GM23338 (cell line): ENCODE data around the gene IFITM5. TPM values are rescaled to one million over a fixed set of nuclear protein-coding genes. Genes with fewer than 3 reads are reported as not detected.

ENCODE experiments used
- ATAC-seq: fragments of 200-7000 bp; cut with Tn5 transposase; 3 replicates; pipeline ENCODE4 v1.9.1; 2020
- DNase-seq: peaks from one replicate; pipeline ENCODE4 v3.0.0-alpha.2; 2015; ENCODE audit warnings: low spot score
- H2AFZ ChIP-seq: fragments of 200-600 bp; sonication (generic); 2 replicates; pipeline ENCODE4 v1.8.0; 2016; ENCODE audit warnings: antibody characterized with exemption, mild to moderate bottlenecking, moderate library complexity
- H3F3A ChIP-seq: fragments of 200-600 bp; sonication (generic); replicated peaks from 2 replicates; pipeline ENCODE4 v1.8.0; 2017; ENCODE audit warnings: antibody characterized with exemption, mixed run types, low read depth
- H3K27ac ChIP-seq: fragments of 200-600 bp; sonication (generic); 2 replicates; pipeline ENCODE4 v1.6.1; 2016; ENCODE audit warnings: low read depth
- H3K27me3 ChIP-seq: fragments of 200-600 bp; sonication (generic); 2 replicates; pipeline ENCODE4 v1.8.0; 2016; ENCODE audit warnings: mild to moderate bottlenecking, mixed run types, moderate library complexity; ENCODE audit not compliant: insufficient read depth
- H3K36me3 ChIP-seq: fragments of 200-600 bp; sonication (generic); 2 replicates; pipeline ENCODE4 v1.8.0; 2016; ENCODE audit warnings: mild to moderate bottlenecking; ENCODE audit not compliant: insufficient read depth
- H3K4me1 ChIP-seq: fragments of 200-600 bp; sonication (generic); 2 replicates; pipeline ENCODE4 v1.8.0; 2016; ENCODE audit warnings: mild to moderate bottlenecking, moderate library complexity; ENCODE audit not compliant: insufficient read depth
- H3K4me2 ChIP-seq: fragments of 200-600 bp; sonication (generic); 2 replicates; pipeline ENCODE4 v1.7.1; 2017; ENCODE audit warnings: mixed run types
- H3K4me3 ChIP-seq: fragments of 200-600 bp; sonication (generic); 2 replicates; pipeline ENCODE4 v1.6.1; 2016; ENCODE audit warnings: mixed run types
- H3K79me2 ChIP-seq: fragments of 200-600 bp; sonication (generic); replicated peaks from 2 replicates; pipeline ENCODE4 v1.8.0; 2017; ENCODE audit warnings: mild to moderate bottlenecking; ENCODE audit not compliant: insufficient read depth
- H3K9me2 ChIP-seq: fragments of 200-600 bp; sonication (generic); 2 replicates; pipeline ENCODE4 v1.8.0; 2017; ENCODE audit not compliant: insufficient read depth
- H4K20me1 ChIP-seq: fragments of 200-600 bp; sonication (generic); replicated peaks from 2 replicates; pipeline ENCODE4 v1.8.0; 2017; ENCODE audit warnings: mild to moderate bottlenecking; ENCODE audit not compliant: insufficient read depth
- H3K27ac Mint-ChIP-seq: 2 replicates; pipeline ENCODE4 v1.8.0; 2020; ENCODE audit warnings: inconsistent platforms, mild to moderate bottlenecking, moderate library complexity, mixed read lengths
- H3K27me3 Mint-ChIP-seq: 3 replicates; pipeline ENCODE4 v1.8.0; 2022; ENCODE audit warnings: low read depth, mild to moderate bottlenecking, moderate library complexity, mixed read lengths, inconsistent platforms; ENCODE audit not compliant: insufficient read depth, poor library complexity
- H3K36me3 Mint-ChIP-seq: 3 replicates; pipeline ENCODE4 v1.8.0; 2021; ENCODE audit warnings: low read depth, mild to moderate bottlenecking, inconsistent platforms, moderate library complexity, mixed read lengths
- H3K4me1 Mint-ChIP-seq: 3 replicates; pipeline ENCODE4 v1.8.0; 2020; ENCODE audit warnings: mild to moderate bottlenecking, inconsistent platforms, mixed read lengths
- H3K4me3 Mint-ChIP-seq: 3 replicates; pipeline ENCODE4 v1.8.0; 2021; ENCODE audit warnings: moderate library complexity, mild to moderate bottlenecking, inconsistent platforms, mixed read lengths
- H3K9me3 Mint-ChIP-seq: 3 replicates; pipeline ENCODE4 v1.8.0; 2020; ENCODE audit warnings: moderate library complexity, mild to moderate bottlenecking, inconsistent platforms, mixed read lengths
- CREB1 ChIP-seq: fragments of 250-450 bp; sonication (Bioruptor Pico); IDR thresholded peaks from 2 replicates; pipeline ENCODE4 v1.5.0; 2020; ENCODE audit warnings: low read depth, mild to moderate bottlenecking, moderate library complexity
- EZH2 ChIP-seq: fragments of 200-600 bp; sonication (generic); IDR thresholded peaks from one replicate; pipeline ENCODE4 v1.8.0; 2017; ENCODE audit warnings: antibody characterized with exemption, mild to moderate bottlenecking, low read depth; ENCODE audit not compliant: unreplicated experiment
- EZH2phosphoT487 ChIP-seq: fragments of 200-600 bp; sonication (generic); IDR thresholded peaks from one replicate; pipeline ENCODE4 v1.8.1; 2018; ENCODE audit warnings: antibody characterized with exemption; ENCODE audit not compliant: unreplicated experiment
- POLR2AphosphoS5 ChIP-seq: IDR thresholded peaks from 2 replicates; pipeline ENCODE4 v1.6.1; 2016; ENCODE audit warnings: antibody characterized with exemption, low read depth
- REST ChIP-seq: IDR thresholded peaks from one replicate; pipeline ENCODE4 v1.6.1; 2018; ENCODE audit warnings: antibody characterized with exemption; ENCODE audit not compliant: unreplicated experiment
- STAT1 ChIP-seq: IDR thresholded peaks from one replicate; pipeline ENCODE4 v1.6.1; 2016; ENCODE audit warnings: antibody characterized with exemption; ENCODE audit not compliant: unreplicated experiment
- ZNF114 ChIP-seq: fragments of 250-450 bp; sonication (Bioruptor Pico); IDR thresholded peaks from 2 replicates; pipeline ENCODE4 v1.5.0; 2020; ENCODE audit warnings: mild to moderate bottlenecking, moderate library complexity
- ZNF331 ChIP-seq: fragments of 250-450 bp; sonication (Bioruptor Pico); IDR thresholded peaks from 2 replicates; pipeline ENCODE4 v1.5.0; 2020; ENCODE audit warnings: low read depth, mild to moderate bottlenecking, moderate library complexity
- polyA plus RNA-seq: library from polyadenylated mRNA; unstranded; fragments of >200 nt; fragmentation: Nextera tagmentation; extraction: Ambion mirVana; gene quantifications from 2 replicates; pipeline ENCODE4 v1.2.1, GENCODE V29; 2016
- total RNA-seq: library from RNA; depleted of rRNA; stranded (reverse); fragments of >200 nt; shearing (Covaris generic); gene quantifications from 2 replicates; pipeline ENCODE4 v1.2.3, GENCODE V29; 2014

IFITM5 gene
- total and polyA plus RNA-seq, 2 experiments from 2014 or later: not detected

- Mint-ChIP-seq H3K9me3 (no peaks in the 10 kb centered on the region), H3K27ac (peak overlapping the region; percentile 74; the same call in 1 of the 2 replicates), H3K4me3 (peak overlapping the region; percentile 65), H3K4me1 (peaks cover 65% of the 10 kb centered on the region), H3K36me3 (peaks cover 8% of the 10 kb centered on the region; the same call in 2 of the 3 replicates), H3K27me3 (peaks cover 22% of the 10 kb centered on the region)
- Histone ChIP-seq H3K4me2 (peak overlapping the region; percentile 84), H3K9me2 (no peaks in the 10 kb centered on the region), H2AFZ (no peak overlapping the region), H4K20me1 (peaks cover 10% of the 10 kb centered on the region), H3K27ac (peak overlapping the region; percentile 32; the same call in 1 of the 2 replicates), H3K4me3 (peak overlapping the region; percentile 70), H3K4me1 (peaks cover 48% of the 10 kb centered on the region), H3K79me2 (peaks cover 23% of the 10 kb centered on the region), H3F3A (peaks cover 27% of the 10 kb centered on the region), H3K36me3 (no peaks in the 10 kb centered on the region), H3K27me3 (peaks cover 4% of the 10 kb centered on the region; the same call in 1 of the 2 replicates)
- no peak for DNase-seq
- TF ChIP-seq ZNF114 (CRISPR knock-in tag) (no peak), POLR2AphosphoS5 (peak; percentile 26; the same call in 1 of the 2 replicates)
- no peak for ATAC-seq
These were observed 16.8 kb upstream of the IFITM5 start for GRCh38 chr11:316031-316701.

GRCh38 chr11:315516-315994, 16.2 kb upstream of the IFITM5 start:
- H3K27me3 ChIP-seq: peaks cover 4% of the 10 kb centered on the region; the same call in 1 of the 2 replicates
- DNase-seq: no peak
- no peak overlapping the region for H2AFZ ChIP-seq
- TF ChIP-seq EZH2phosphoT487 (no peak), REST (no peak), POLR2AphosphoS5 (peak; percentile 5; the same call in 1 of the 2 replicates), CREB1 (CRISPR knock-in tag) (no peak), EZH2 (no peak), STAT1 (no peak), ZNF331 (CRISPR knock-in tag) (no peak)
- peaks cover 20% of the 10 kb centered on the region for H3K27me3 Mint-ChIP-seq
- H3K4me3 ChIP-seq: peak overlapping the region; percentile 70
- H3K4me1 ChIP-seq: peaks cover 48% of the 10 kb centered on the region
- no peak overlapping the region for H3K27ac Mint-ChIP-seq
- no peaks in the 10 kb centered on the region for H3K9me3 Mint-ChIP-seq
- H3K9me2 ChIP-seq: no peaks in the 10 kb centered on the region
- H3K79me2 ChIP-seq: peaks cover 23% of the 10 kb centered on the region
- no peak overlapping the region for H3K27ac ChIP-seq
- H3K4me3 Mint-ChIP-seq: peak overlapping the region; percentile 91
- peaks cover 10% of the 10 kb centered on the region for H4K20me1 ChIP-seq
- H3K4me1 Mint-ChIP-seq: peaks cover 60% of the 10 kb centered on the region
- H3K36me3 ChIP-seq: no peaks in the 10 kb centered on the region
- H3K4me2 ChIP-seq: peak overlapping the region; percentile 84
- no peak for ATAC-seq
- peaks cover 27% of the 10 kb centered on the region for H3F3A ChIP-seq
- peaks cover 8% of the 10 kb centered on the region; the same call in 2 of the 3 replicates for H3K36me3 Mint-ChIP-seq
